ENCODE data around the gene LPCAT2. TPM values are rescaled to one million over a fixed set of nuclear protein-coding genes. Genes with fewer than 3 reads are reported as not detected.

LPCAT2 gene
- total RNA-seq, 2 experiments from 2014 or later, result not detected

- no peak for DNase-seq (ENCODE audit: low spot score)
- Histone ChIP-seq H3K36me3 (ENCODE audit: insufficient read depth, low read length) (no peaks in the 10 kb centered on the region), H3K9me3 (ENCODE audit: low read length) (no peaks in the 10 kb centered on the region), H3K79me2 (ENCODE audit: insufficient read depth, low read depth, low read length) (no peaks in the 10 kb centered on the region), H3K4me3 (ENCODE audit: low read depth, low read length, poor library complexity, severe bottlenecking) (no peak overlapping the region), H3K27ac (ENCODE audit: low read depth, low read length, poor library complexity, severe bottlenecking) (no peak overlapping the region), H3K4me2 (ENCODE audit: low read length) (no peak overlapping the region), H3K9me2 (ENCODE audit: insufficient read depth, low read length) (no peaks in the 10 kb centered on the region), H3K4me1 (ENCODE audit: insufficient read depth, low read length, poor library complexity, severe bottlenecking) (no peaks in the 10 kb centered on the region), H2AFZ (ENCODE audit: low read length) (no peak overlapping the region), H4K20me1 (ENCODE audit: insufficient read depth, low read length) (no peaks in the 10 kb centered on the region)
- ChIA-PET POLR2A (no interaction called here), CTCF (ENCODE audit: unreplicated experiment) (no interaction called here)
- intact Hi-C loops (cut with micrococcal nuclease; ENCODE audit: unreplicated experiment), result no loop called here
- no peak for TF ChIP-seq EZH2phosphoT487 (IDR thresholded peaks at IDR 0.05; ENCODE audit: borderline replicate concordance, low read depth, low read length)
- TF ChIP-seq CTCF (conservative IDR thresholded peaks at IDR 0.05; ENCODE audit: low read length), result no peak
- BruUV-seq (replicated peaks), result no TSS peak
Observed at GRCh38 chr16:55563797-55564196, 54.9 kb downstream of the LPCAT2 start.

GRCh38 chr16:55565086-55565485 lies 56.2 kb downstream of the LPCAT2 start:
- ChIA-PET POLR2A (no interaction called here), CTCF (ENCODE audit: unreplicated experiment) (no interaction called here)
- Histone ChIP-seq H3K4me3 (ENCODE audit: low read depth, low read length, poor library complexity, severe bottlenecking) (no peak overlapping the region), H4K20me1 (ENCODE audit: insufficient read depth, low read length) (no peaks in the 10 kb centered on the region), H3K36me3 (ENCODE audit: insufficient read depth, low read length) (no peaks in the 10 kb centered on the region), H3K79me2 (ENCODE audit: insufficient read depth, low read depth, low read length) (no peaks in the 10 kb centered on the region), H2AFZ (ENCODE audit: low read length) (no peak overlapping the region), H3K4me2 (ENCODE audit: low read length) (no peak overlapping the region), H3K9me3 (ENCODE audit: low read length) (no peaks in the 10 kb centered on the region), H3K9me2 (ENCODE audit: insufficient read depth, low read length) (no peaks in the 10 kb centered on the region), H3K27ac (ENCODE audit: low read depth, low read length, poor library complexity, severe bottlenecking) (no peak overlapping the region), H3K4me1 (ENCODE audit: insufficient read depth, low read length, poor library complexity, severe bottlenecking) (no peaks in the 10 kb centered on the region)
- no peak for DNase-seq (ENCODE audit: low spot score)
- TF ChIP-seq CTCF (conservative IDR thresholded peaks at IDR 0.05; ENCODE audit: low read length), result no peak
- BruUV-seq (replicated peaks), result no TSS peak
- intact Hi-C loops (cut with micrococcal nuclease; ENCODE audit: unreplicated experiment), result no loop called here

GRCh38 chr16:55566432-55567175 lies 57.7 kb downstream of the LPCAT2 start, which contains the start of gene CAPNS2:
TSS of gene CAPNS2 (plus strand) at chr16:55566684. CDS start at chr16:55566757, 73 bp downstream.
- Histone ChIP-seq H3K9me2 (ENCODE audit: insufficient read depth, low read length) (no peaks in the 10 kb centered on the region), H3K4me3 (ENCODE audit: low read depth, low read length, poor library complexity, severe bottlenecking) (no peak within 1 kb of the TSS), H3K4me1 (ENCODE audit: insufficient read depth, low read length, poor library complexity, severe bottlenecking) (no peaks in the 10 kb centered on the region), H3K79me2 (ENCODE audit: insufficient read depth, low read depth, low read length) (no peaks in the 10 kb centered on the region), H4K20me1 (ENCODE audit: insufficient read depth, low read length) (no peaks in the 10 kb centered on the region), H3K27ac (ENCODE audit: low read depth, low read length, poor library complexity, severe bottlenecking) (no peak within 1 kb of the TSS), H3K9me3 (ENCODE audit: low read length) (no peaks in the 10 kb centered on the region), H3K4me2 (ENCODE audit: low read length) (no peak within 1 kb of the TSS), H2AFZ (ENCODE audit: low read length) (no peak within 1 kb of the TSS), H3K36me3 (ENCODE audit: insufficient read depth, low read length) (no peaks in the 10 kb centered on the region)
- ChIA-PET POLR2A (no interaction called here), CTCF (ENCODE audit: unreplicated experiment) (no interaction called here)
- DNase-seq (ENCODE audit: low spot score), result no peak
- BruUV-seq (replicated peaks), result no TSS peak
- no peak for TF ChIP-seq CTCF (conservative IDR thresholded peaks at IDR 0.05; ENCODE audit: low read length)
- TF ChIP-seq EZH2phosphoT487 (IDR thresholded peaks at IDR 0.05; ENCODE audit: borderline replicate concordance, low read depth, low read length), result no peak
- intact Hi-C loops (cut with micrococcal nuclease; ENCODE audit: unreplicated experiment), result no loop called here

Measured in OCI-LY7 (cell line).